ENCODE results near the gene XPO6. TPM values are rescaled to one million over a fixed set of nuclear protein-coding genes. Genes with fewer than 3 reads are reported as not detected.

Gene XPO6
- total and polyA plus RNA-seq, 12 donors: 61.1 to 194 (median 95.8) TPM

GRCh38 chr16:28139530-28139929, 72.2 kb downstream of the XPO6 start:
- no peak for DNase-seq
- Histone ChIP-seq H3K36me3 (replicated peaks in 1 of 2) (peaks cover 0 to 8% of the 10 kb centered on the region in 2 donors), H3K27me3 (no peaks in the 10 kb centered on the region), H3K4me1 (replicated peaks in 1 of 2) (no peaks in the 10 kb centered on the region), H3K27ac (no peak overlapping the region), H3K4me3 (no peak overlapping the region), H3K9me3 (replicated peaks in 1 of 3) (no peaks in the 10 kb centered on the region)
- intact Hi-C loops (cut with DNase I): no loop called here
- 85 to 96% (median 91%) methylated on average over 1 of the region's 1 CpG for WGBS, 4 donors
- TF ChIP-seq, protein P1, sequence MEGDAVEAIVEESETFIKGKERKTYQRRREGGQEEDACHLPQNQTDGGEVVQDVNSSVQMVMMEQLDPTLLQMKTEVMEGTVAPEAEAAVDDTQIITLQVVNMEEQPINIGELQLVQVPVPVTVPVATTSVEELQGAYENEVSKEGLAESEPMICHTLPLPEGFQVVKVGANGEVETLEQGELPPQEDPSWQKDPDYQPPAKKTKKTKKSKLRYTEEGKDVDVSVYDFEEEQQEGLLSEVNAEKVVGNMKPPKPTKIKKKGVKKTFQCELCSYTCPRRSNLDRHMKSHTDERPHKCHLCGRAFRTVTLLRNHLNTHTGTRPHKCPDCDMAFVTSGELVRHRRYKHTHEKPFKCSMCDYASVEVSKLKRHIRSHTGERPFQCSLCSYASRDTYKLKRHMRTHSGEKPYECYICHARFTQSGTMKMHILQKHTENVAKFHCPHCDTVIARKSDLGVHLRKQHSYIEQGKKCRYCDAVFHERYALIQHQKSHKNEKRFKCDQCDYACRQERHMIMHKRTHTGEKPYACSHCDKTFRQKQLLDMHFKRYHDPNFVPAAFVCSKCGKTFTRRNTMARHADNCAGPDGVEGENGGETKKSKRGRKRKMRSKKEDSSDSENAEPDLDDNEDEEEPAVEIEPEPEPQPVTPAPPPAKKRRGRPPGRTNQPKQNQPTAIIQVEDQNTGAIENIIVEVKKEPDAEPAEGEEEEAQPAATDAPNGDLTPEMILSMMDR (IDR thresholded peaks at IDR 0.05): no peak

GRCh38 chr16:28136751-28137434, 74.9 kb downstream of the XPO6 start:
- H3K27me3 ChIP-seq: no peaks in the 10 kb centered on the region
- no peak for DNase-seq
- whole genome bisulfite sequencing, 4 donors: 81 to 96% (median 87%) methylated on average over 5 to 6 of the region's 6 CpGs
- TF ChIP-seq, protein P1 (IDR thresholded peaks at IDR 0.05): no peak
- no peak for TF ChIP-seq POLR2A (IDR thresholded peaks at IDR 0.05)
- H3K4me1 ChIP-seq (replicated peaks in 1 of 2): no peaks in the 10 kb centered on the region
- peaks cover 0 to 35% of the 10 kb centered on the region in 2 donors for H3K36me3 ChIP-seq (replicated peaks in 1 of 2)
- intact Hi-C loops (cut with DNase I): no loop called here
- no peaks in the 10 kb centered on the region for H3K9me3 ChIP-seq (replicated peaks in 1 of 3)
- no peak overlapping the region for H3K4me3 ChIP-seq
- no peak overlapping the region for H3K27ac ChIP-seq

- Histone ChIP-seq H3K4me1 (replicated peaks in 1 of 2) (no peaks in the 10 kb centered on the region), H3K4me3 (no peak overlapping the region), H3K36me3 (replicated peaks in 1 of 2) (peaks cover 0 to 49% of the 10 kb centered on the region in 2 donors), H3K9me3 (replicated peaks in 1 of 3) (no peaks in the 10 kb centered on the region), H3K27ac (no peak overlapping the region), H3K27me3 (no peaks in the 10 kb centered on the region)
- WGBS, 4 donors: 92 to 98% (median 96%) methylated on average over 7 of the region's 7 CpGs
- intact Hi-C loops (cut with DNase I): no loop called here
- DNase-seq: no peak
- TF ChIP-seq POLR2A (IDR thresholded peaks at IDR 0.05): no peak
- TF ChIP-seq, protein P1 (IDR thresholded peaks at IDR 0.05): no peak
Measured at GRCh38 chr16:28133666-28134065, 78.1 kb downstream of the XPO6 start.

DNA sequence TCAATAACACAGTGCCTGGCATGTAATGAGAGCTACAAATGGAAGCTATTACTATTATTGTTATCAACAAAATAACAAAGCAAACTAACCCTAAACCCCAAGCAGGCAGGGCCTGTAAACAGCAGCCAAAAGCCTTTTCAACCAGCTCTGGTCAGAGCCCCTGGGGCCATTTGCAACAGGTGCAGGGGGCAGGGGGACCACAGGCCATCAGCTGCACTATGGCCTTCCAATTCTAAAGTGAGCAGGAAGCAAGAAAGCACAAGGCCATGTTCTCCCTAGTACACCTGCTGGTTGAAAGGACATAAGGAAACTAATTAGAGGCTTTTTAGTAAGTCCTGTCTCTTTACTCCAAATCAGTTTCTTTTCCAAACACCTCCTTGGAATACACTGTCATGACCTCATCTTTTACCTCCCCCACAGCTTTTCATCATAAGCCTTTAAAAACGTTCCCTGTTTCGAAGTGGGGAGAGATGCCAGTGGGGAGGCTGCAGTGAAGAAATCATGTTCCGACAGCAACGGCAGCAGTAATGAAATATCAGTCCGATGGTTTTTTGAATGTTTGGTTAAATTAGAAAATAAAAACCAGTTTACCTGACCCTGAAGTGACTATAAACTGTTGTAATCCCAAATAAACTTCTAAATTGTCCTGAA, 79.9 kb downstream of the XPO6 start:
- Histone ChIP-seq H3K4me3 (no peak overlapping the region), H3K36me3 (replicated peaks in 1 of 2) (peaks cover 0 to 59% of the 10 kb centered on the region in 2 donors), H3K27ac (peak overlapping the region in 1 of 5 donors; percentile 20), H3K27me3 (no peaks in the 10 kb centered on the region), H3K9me3 (replicated peaks in 1 of 3) (no peaks in the 10 kb centered on the region), H3K4me1 (replicated peaks in 1 of 2) (no peaks in the 10 kb centered on the region)
- intact Hi-C loops (cut with DNase I): no loop called here
- no peak for DNase-seq
- TF ChIP-seq, protein P1 (IDR thresholded peaks at IDR 0.05): no peak
- no peak for TF ChIP-seq POLR2A (IDR thresholded peaks at IDR 0.05)
- 84 to 86% (median 86%) methylated on average over 5 of the region's 5 CpGs for WGBS, 4 donors
